Jurkat, Clone E6-1 (cell line): ENCODE measurements around the gene CFTR.

Experiments used
- DNase-seq: peaks from one replicate; pipeline ENCODE4 v3.0.0-alpha.2; 2011; ENCODE audit warnings: low read depth, low spot score
- H3K4me3 ChIP-seq: 2 replicates; pipeline ENCODE4 v1.5.1; 2011; ENCODE audit warnings: mild to moderate bottlenecking, low read length, control low read depth, moderate library complexity

Gene CFTR

DNA sequence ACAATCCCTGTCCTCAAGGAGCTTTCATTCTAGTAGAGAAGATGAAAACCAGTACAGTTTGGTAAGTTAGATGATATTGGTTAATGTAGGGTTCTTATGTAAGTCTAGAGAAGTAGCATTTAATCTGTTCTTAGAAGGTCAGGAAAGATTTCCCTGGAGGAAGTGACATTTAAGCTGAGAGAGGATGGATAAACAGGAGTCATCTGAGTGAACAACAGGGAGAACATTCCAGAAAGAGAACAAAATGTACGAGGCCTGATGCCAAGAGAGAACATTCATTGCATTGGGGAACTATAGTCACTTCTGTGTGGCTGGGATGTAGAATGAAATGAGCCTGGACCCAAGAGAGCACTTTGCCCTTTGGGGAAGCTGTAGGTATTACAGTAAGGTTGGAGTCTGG is 88.0 kb downstream of the CFTR start:
- no peak for DNase-seq
- H3K4me3 ChIP-seq: no peak overlapping the region

DNA sequence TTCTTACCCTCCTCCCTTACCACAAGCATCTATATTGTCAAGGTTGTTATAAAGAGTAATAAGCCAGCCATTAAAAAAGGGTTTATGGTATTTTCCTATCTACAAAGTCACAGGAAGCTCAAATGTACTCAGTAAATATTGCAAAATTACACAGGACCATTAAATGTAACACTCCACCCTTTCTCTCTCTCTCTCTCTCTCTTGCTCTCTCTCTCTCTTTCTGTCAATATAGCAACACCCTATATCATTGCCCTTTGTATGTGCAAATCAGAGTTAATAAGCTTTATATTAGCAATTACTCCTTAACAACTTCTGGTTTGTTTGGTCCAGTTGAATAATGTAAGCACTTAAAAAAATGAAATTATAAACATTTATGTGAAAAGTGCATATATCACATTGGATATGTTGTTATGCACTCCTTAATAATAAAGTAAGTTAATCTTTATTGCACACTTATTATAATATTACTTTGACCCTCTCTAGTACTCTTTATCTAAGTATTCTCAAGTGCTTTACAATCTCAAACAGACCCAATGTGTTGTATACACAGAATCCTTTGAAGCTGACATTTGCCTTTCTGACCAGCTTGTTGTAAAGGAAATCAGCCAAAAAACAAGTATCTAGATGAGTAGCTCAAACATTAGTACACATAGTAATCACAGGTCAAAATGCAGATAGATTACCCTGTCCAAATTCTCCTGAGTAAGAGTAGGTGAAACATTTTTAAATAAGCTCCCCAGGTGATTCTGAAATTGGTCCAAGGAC is 93.2 kb downstream of the CFTR start:
- DNase-seq: no peak

DNA sequence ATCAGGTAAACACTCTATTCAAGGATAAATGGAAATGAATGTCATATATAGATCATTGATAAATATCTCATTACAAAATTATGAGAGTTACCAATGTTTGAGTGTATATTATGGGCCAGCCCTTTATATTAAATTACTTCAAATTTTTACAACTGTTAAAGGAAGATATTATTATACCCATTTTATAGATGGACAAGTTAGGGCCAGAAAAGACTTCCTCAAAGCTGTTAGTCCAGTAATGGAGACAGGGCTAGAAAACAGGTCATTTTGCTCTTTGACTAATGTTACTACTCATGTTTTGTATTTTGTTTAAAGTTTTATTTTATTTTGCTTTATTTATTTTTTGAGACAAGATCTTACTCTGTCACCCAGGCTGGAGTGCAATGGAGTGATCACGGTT is 101.6 kb downstream of the CFTR start:
- no peak for DNase-seq
- no peak overlapping the region for H3K4me3 ChIP-seq

More for the DNA sequence above, 93.2 kb downstream of the CFTR start:
- H3K4me3 ChIP-seq: no peak overlapping the region

DNA sequence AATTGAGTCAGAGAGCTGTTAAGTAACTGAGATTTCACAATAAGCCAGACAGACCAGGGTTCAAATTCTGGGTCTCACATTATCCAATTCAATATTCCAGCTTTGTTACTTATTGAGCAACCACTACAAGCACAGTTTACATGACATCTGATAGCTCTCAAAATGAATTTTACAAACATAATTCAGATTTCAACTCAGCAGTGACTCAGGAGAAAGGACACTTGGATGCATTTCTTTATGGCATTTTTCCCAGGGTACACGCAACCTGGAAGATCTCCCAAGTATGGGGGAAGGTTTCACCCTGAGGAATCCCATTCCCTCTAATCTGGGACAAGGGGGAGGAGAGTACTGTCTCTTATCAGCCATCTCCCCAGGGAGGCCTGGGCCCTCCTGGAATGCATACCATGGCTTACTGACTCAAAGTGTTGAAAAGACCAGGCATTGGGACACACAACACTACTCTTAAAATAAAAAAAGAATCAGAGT is 102.4 kb downstream of the CFTR start:
- no peak for DNase-seq
- no peak overlapping the region for H3K4me3 ChIP-seq

DNA sequence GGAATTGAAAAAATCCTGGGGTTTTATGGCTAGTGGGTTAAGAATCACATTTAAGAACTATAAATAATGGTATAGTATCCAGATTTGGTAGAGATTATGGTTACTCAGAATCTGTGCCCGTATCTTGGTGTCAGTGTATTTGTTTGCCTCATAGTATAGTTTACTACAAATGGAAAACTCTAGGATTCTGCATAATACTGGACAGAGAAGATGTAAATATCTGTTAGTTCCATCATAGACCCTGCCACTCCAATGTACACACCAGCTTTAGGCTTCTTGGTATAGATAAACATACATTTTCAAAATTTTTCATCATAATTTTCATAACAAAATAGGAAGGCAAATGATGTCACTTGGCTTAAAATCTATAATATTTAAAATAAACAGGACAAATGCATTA is 108.1 kb downstream of the CFTR start:
- no peak for DNase-seq
- peak overlapping the region; percentile 6; the same call in 1 of the 2 replicates for H3K4me3 ChIP-seq

DNA sequence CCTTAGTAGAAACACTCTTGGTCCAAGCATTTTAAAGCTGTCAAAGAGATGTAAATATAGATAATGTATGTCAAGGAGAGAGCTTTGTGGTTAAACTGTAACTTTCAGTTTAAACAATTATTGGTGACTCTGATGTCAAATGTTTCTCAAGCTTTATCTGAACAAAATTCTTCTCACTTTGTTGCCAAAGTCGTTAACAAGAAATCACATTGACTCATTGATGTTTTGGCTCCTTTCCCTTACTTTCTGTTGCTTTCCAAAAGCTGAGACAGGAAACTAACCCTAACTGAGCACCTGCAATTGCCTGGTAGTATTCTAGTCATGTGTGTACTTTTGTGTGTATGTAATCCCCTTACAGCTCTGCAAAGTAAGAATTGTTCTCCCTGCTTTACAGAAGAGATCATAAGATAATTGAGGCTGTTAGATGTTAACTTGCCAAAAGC is 108.5 kb downstream of the CFTR start:
- DNase-seq: peak; percentile 98
- peak overlapping the region; percentile 6; the same call in 1 of the 2 replicates for H3K4me3 ChIP-seq

DNA sequence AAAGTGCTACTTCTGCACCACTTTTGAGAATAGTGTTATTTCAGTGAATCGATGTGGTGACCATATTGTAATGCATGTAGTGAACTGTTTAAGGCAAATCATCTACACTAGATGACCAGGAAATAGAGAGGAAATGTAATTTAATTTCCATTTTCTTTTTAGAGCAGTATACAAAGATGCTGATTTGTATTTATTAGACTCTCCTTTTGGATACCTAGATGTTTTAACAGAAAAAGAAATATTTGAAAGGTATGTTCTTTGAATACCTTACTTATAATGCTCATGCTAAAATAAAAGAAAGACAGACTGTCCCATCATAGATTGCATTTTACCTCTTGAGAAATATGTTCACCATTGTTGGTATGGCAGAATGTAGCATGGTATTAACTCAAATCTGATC is 110.4 kb downstream of the CFTR start:
- no peak for DNase-seq

DNA sequence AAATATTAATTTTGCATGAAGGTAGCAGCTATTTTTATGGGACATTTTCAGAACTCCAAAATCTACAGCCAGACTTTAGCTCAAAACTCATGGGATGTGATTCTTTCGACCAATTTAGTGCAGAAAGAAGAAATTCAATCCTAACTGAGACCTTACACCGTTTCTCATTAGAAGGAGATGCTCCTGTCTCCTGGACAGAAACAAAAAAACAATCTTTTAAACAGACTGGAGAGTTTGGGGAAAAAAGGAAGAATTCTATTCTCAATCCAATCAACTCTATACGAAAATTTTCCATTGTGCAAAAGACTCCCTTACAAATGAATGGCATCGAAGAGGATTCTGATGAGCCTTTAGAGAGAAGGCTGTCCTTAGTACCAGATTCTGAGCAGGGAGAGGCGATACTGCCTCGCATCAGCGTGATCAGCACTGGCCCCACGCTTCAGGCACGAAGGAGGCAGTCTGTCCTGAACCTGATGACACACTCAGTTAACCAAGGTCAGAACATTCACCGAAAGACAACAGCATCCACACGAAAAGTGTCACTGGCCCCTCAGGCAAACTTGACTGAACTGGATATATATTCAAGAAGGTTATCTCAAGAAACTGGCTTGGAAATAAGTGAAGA is 112.3 kb downstream of the CFTR start:
- DNase-seq: no peak
- H3K4me3 ChIP-seq: no peak overlapping the region

More for the DNA sequence above, 110.4 kb downstream of the CFTR start:
- no peak overlapping the region for H3K4me3 ChIP-seq

DNA sequence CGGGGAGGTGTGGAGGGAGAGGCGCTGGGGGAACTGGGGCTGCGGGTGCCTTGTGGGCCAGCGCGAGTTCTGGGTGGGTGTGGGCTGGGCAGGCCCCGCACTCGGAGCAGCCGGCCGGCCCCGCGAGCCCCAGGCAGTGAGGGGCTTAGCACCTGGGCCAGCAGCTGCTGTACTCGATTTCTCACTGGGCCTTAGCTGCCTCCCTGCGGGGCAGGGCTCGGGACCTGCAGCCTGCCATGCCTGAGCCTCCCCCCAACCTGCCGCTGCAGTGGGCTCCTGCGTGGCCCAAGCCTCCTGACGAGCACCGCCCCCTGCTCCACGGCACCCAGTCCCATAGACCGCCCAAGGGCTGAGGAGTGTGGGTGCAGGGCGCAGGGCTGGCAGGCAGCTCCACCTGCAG is 116.3 kb downstream of the CFTR start:
- no peak overlapping the region for H3K4me3 ChIP-seq
- DNase-seq: no peak

DNA sequence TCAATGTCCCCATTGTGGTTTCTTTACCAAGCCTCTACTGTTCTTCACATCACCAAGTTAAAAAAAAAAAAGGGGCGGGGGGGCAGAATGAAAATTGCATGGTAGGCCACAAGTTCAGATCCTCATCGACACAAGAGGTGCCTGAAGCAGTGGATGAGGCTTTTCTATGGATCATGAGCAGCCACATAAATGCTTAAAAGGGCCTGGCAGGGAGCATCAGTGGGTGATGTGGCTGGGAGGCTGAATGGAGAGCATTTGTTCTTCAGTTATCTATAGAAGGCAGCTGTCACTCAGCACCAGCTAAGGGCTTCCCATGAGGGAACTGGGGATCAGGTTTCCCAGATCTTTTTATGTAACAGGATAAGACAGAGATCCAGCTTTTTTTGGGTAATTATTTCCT is 117.9 kb downstream of the CFTR start:
- DNase-seq: peak; percentile 76

DNA sequence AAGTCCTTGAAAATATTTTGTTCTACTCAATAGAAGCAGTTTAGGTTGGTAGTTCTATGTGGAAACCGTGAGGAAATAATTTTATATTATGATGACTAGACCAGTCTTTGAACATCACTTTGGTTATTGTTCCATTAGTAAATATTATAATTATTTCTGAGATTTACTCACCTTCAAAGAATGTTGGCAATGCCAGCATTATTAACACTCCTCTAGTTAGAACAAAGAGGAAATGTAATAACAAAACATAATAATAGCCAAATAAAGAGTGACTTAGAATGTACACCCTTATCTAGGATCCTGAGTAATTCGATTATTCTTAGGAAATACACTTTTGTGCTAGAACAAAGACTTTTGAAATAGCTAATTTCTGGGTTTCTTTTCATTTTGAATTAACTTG is 121.1 kb downstream of the CFTR start:
- no peak for DNase-seq
- H3K4me3 ChIP-seq: no peak overlapping the region

More for the DNA sequence above, 117.9 kb downstream of the CFTR start:
- H3K4me3 ChIP-seq: no peak overlapping the region

DNA sequence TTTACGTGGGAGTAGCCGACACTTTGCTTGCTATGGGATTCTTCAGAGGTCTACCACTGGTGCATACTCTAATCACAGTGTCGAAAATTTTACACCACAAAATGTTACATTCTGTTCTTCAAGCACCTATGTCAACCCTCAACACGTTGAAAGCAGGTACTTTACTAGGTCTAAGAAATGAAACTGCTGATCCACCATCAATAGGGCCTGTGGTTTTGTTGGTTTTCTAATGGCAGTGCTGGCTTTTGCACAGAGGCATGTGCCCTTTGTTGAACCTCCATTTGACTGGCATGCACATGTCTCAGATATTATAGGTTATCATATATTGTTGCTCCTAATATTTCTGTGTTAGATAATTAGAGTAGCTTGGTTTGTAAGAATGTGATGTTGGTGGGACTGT is 123.8 kb downstream of the CFTR start:
- no peak overlapping the region for H3K4me3 ChIP-seq
- DNase-seq: peak; percentile 76

DNA sequence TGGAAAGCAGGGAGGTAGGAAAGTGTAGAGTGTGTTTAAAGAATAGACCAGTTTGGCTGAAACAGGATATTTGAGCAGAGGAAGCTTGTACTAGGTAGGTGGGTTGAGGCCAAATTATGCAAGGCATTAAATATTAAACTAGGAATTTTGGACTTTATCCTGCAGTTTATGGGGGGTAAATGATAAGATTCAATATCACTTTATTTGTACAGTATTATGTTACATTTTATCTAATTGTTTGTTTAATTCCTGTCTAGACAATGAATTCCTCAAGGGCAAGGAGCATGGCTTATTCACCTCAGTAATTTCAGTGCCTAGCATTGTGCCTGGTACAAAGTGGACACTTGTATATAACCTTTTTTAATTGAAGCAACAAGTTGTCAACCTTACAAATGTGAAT is 125.9 kb downstream of the CFTR start:
- H3K4me3 ChIP-seq: no peak overlapping the region
- DNase-seq: no peak

DNA sequence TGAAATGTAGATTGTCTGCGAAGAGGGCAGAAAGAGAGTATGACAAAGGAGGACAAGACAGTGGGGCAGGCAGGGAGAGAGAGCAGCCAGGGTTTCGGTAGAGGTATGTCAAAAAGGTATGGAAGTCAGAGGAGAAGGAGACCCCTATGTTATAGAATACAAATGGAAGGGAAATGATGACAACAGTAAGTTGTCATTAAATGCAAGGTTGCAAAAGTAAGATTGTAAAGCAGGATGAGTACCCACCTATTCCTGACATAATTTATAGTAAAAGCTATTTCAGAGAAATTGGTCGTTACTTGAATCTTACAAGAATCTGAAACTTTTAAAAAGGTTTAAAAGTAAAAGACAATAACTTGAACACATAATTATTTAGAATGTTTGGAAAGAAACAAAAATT is 126.3 kb downstream of the CFTR start:
- no peak for DNase-seq

DNA sequence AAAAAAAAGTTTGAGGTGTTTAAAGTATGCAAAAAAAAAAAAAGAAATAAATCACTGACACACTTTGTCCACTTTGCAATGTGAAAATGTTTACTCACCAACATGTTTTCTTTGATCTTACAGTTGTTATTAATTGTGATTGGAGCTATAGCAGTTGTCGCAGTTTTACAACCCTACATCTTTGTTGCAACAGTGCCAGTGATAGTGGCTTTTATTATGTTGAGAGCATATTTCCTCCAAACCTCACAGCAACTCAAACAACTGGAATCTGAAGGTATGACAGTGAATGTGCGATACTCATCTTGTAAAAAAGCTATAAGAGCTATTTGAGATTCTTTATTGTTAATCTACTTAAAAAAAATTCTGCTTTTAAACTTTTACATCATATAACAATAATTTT is 130.6 kb downstream of the CFTR start:
- H3K4me3 ChIP-seq: no peak overlapping the region
- DNase-seq: no peak

More for the DNA sequence above, 126.3 kb downstream of the CFTR start:
- H3K4me3 ChIP-seq: no peak overlapping the region

DNA sequence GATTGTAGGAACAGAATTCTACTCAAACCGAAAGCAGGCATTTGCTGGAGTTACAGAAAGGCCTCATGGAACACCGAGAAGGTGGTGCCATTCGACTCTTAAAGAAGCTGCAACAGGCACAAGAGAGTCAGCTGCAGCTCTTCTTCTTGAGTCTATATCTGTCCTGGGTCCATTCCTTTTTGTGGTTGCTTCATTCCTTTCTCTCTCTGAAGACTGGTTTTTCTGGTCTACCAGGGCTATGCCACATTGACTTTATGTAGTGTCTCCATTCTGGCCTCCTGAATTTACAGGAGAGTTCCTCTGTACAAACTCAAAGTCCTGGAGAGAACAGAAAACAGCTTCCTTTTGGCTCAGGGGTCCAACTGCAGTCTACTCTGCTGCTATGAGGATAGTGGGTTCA is 132.8 kb downstream of the CFTR start:
- H3K4me3 ChIP-seq: no peak overlapping the region
- no peak for DNase-seq

DNA sequence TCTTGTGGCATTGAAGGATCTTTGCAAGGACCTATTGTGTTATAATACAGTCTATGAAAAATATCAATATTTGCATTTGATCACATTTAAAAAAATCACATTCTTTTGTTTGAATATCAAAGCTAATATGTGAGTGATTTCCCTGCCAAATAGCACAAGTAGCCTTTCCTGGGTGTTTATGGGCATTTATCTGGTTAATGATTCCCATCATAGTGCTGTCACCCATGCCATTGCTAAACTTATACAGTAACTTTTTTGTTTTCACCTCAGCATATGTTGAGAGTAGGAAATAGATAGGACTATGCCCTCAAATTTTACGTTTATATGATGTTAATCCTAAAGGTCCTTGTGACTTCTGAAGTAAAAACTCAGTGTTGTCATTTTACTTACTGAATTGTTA is 136.9 kb downstream of the CFTR start:
- H3K4me3 ChIP-seq: no peak overlapping the region
- no peak for DNase-seq

DNA sequence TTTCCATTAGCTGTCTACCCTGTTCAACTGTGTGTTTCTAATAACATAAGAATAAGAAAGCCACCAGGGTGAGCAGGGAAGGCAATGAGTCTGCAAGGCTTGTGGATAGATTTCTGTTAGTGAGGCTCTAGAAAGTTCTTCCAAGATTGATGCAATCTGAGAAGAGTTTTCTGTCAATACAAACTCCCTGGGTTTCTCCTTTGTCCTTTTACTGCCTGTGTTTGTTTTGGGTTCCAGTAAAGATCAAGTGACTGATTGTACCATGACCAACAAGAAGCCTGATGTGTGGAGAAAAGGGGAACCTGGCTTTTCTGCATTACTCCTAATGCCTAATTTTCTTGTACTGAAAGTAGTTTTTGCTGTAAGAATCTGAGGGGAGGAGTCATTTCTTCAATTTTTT is 139.9 kb downstream of the CFTR start:
- no peak for DNase-seq
- no peak overlapping the region for H3K4me3 ChIP-seq

DNA sequence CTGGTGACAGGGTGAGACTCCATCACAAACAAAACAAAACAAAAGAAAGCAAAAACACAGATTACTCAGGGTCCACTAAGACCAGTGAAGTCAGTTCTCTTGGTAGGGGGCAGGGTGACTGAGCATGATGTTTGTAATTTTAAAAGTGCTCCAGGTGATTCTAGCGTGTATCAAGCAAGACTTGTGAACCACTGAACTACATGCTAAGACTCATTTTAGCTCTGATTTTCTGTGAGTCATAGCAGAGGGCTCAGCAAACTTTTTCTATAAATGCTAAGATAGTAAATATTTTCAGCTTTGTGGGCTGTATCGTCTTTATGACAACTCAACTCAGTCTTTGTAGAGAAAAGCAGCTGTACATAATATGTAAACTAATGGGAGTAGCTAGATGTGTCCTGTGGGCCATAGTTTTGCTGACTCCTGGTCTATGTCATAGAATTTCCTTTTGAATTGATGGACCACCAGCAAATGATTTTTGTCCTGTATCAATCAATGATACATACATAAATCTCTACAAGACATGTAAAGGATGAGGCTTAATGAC is 141.3 kb downstream of the CFTR start:
- DNase-seq: no peak
- H3K4me3 ChIP-seq: no peak overlapping the region

DNA sequence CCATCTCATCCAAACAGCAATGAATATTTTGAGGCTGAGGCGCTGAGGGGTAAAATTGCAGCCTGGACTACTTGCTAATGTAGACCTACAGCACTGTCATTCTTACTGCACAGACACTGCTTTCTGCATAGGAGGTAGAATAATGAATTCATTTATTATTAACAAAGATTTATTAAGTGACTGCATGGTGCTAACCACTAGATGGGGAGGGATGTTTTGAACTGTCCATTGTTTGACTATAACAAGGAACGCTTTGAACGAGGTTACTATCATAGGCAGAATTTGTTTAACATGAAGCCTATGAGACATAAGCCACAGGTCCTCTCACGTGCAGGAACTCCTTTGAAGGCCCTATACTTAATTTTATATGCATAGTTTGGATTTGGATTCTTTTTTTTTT is 143.8 kb downstream of the CFTR start:
- DNase-seq: no peak

More for the DNA sequence above, 143.8 kb downstream of the CFTR start:
- no peak overlapping the region for H3K4me3 ChIP-seq
